Keratinocyte (primary cell): ENCODE measurements around the gene ARID5A. TPM values are rescaled to one million over a fixed set of nuclear protein-coding genes. Genes with fewer than 3 reads are reported as not detected.

Experiments
- DNase-seq: peaks from one replicate; pipeline ENCODE4 v3.0.0-alpha.2; 2011; ENCODE audit warnings: low read depth, missing footprints, low spot score
- FAIRE-seq: peaks from 2 replicates; lab custom pipeline; 2011; peaks lifted over from hg19 to GRCh38; lab: Jason Lieb, UNC
- H2AFZ ChIP-seq: 2 replicates; pipeline ENCODE4 v1.6.0; 2012; ENCODE audit warnings: low read length, control low read depth, inconsistent platforms; ENCODE audit not compliant: control insufficient read depth
- H3K27ac ChIP-seq: 2 replicates; pipeline ENCODE4 v1.5.1; 2011; ENCODE audit warnings: low read length; ENCODE audit not compliant: control insufficient read depth, insufficient read depth
- H3K27me3 ChIP-seq: 3 replicates; pipeline ENCODE4 v1.6.0; 2011; ENCODE audit warnings: low read length; ENCODE audit not compliant: control insufficient read depth, insufficient read depth; ENCODE audit errors: extremely low read depth
- H3K36me3 ChIP-seq, 2 experiments: 2 replicates in 1 of 2; 3 replicates in 1 of 2; pipeline ENCODE4 v1.5.1; 2011; ENCODE audit warnings: low read length in 2 of 2, mild to moderate bottlenecking in 1 of 2; ENCODE audit not compliant: control insufficient read depth in 2 of 2, insufficient read depth in 2 of 2; ENCODE audit errors: extremely low read depth in 1 of 2
- H3K4me1 ChIP-seq: 3 replicates; pipeline ENCODE4 v1.5.1; 2011; ENCODE audit warnings: low read length; ENCODE audit not compliant: control insufficient read depth, insufficient read depth; ENCODE audit errors: extremely low read depth
- H3K4me2 ChIP-seq: 3 replicates; pipeline ENCODE4 v1.6.0; 2011; ENCODE audit warnings: low read depth, low read length; ENCODE audit not compliant: control insufficient read depth, insufficient read depth; ENCODE audit errors: extremely low read depth
- H3K4me3 ChIP-seq, 3 experiments: fragments of 200-600 bp in 1 of 3; sonication (generic) in 1 of 3; 2 replicates in 2 of 3; 3 replicates in 1 of 3; pipeline ENCODE4 v1.5.1; 2011 to 2016; ENCODE audit warnings: low read length in 3 of 3, mild to moderate bottlenecking in 3 of 3, control low read depth in 2 of 3, inconsistent platforms in 1 of 3, low read depth in 1 of 3, mixed read lengths in 1 of 3, mixed run types in 1 of 3, moderate library complexity in 1 of 3; ENCODE audit not compliant: control insufficient read depth in 2 of 3, insufficient read depth in 2 of 3; ENCODE audit errors: extremely low read depth in 1 of 3
- H3K79me2 ChIP-seq: 2 replicates; pipeline ENCODE4 v1.6.0; 2012; ENCODE audit warnings: low read length; ENCODE audit not compliant: control insufficient read depth, insufficient read depth
- H3K9ac ChIP-seq: 3 replicates; pipeline ENCODE4 v1.6.0; 2011; ENCODE audit warnings: low read length; ENCODE audit not compliant: control insufficient read depth, insufficient read depth; ENCODE audit errors: extremely low read depth
- H3K9me1 ChIP-seq: 3 replicates; pipeline ENCODE4 v1.6.0; 2011; ENCODE audit warnings: low read length; ENCODE audit not compliant: control insufficient read depth, insufficient read depth; ENCODE audit errors: extremely low read depth
- H3K9me3 ChIP-seq: 2 replicates; pipeline ENCODE4 v1.5.1; 2012; ENCODE audit warnings: low read depth, low read length; ENCODE audit not compliant: control insufficient read depth
- H4K20me1 ChIP-seq: 3 replicates; pipeline ENCODE4 v1.6.0; 2011; ENCODE audit warnings: low read length; ENCODE audit not compliant: control insufficient read depth, insufficient read depth; ENCODE audit errors: extremely low read depth
- CTCF ChIP-seq, 3 experiments: IDR thresholded peaks in 1 of 3; conservative IDR thresholded peaks in 1 of 3; optimal IDR thresholded peaks in 1 of 3; 2 replicates in 2 of 3; 3 replicates in 1 of 3; pipeline versions ENCODE3 to v1.5.1; 2011; ENCODE audit warnings: low read length in 3 of 3, mild to moderate bottlenecking in 3 of 3, moderate library complexity in 2 of 3, control low read depth in 1 of 3, inconsistent platforms in 1 of 3; ENCODE audit not compliant: insufficient read depth in 2 of 3; ENCODE audit errors: extremely low read depth in 1 of 3
- EZH2 ChIP-seq: IDR thresholded peaks from one replicate; pipeline ENCODE4 v1.6.1; 2012; ENCODE audit warnings: inconsistent platforms, mild to moderate bottlenecking, low read length, moderate library complexity
- dilution Hi-C: fragments of 300-500 bp; cut with MboI; formaldehyde crosslinking; loops from one replicate; pipeline ENCODE4 v1.7.0; 2020; ENCODE audit warnings: low sequenced_read_pairs; ENCODE audit not compliant: extremely low pct_ligation_motif_present
- polyA plus RNA-seq, 5 experiments: library from polyadenylated mRNA; depleted of rRNA in 3 of 5; stranded (reverse) in 3 of 5; stranded (forward) in 1 of 5; unstranded in 1 of 5; fragments of >200 nt; gene quantifications; 1 replicate in 1 of 5; 2 replicates in 3 of 5; 3 replicates in 1 of 5; pipeline versions ENCODE4 v1.2.1 to v1.2.3, GENCODE V29; 2011 to 2012; ENCODE audit warnings: missing spikeins in 2 of 5, low read depth in 1 of 5, low replicate concordance in 1 of 5

ARID5A gene
- polyA plus RNA-seq, 1 donor (not counting 4 experiments of a cell fraction or from before 2014, with no cell fraction given): 1.6 TPM

DNA sequence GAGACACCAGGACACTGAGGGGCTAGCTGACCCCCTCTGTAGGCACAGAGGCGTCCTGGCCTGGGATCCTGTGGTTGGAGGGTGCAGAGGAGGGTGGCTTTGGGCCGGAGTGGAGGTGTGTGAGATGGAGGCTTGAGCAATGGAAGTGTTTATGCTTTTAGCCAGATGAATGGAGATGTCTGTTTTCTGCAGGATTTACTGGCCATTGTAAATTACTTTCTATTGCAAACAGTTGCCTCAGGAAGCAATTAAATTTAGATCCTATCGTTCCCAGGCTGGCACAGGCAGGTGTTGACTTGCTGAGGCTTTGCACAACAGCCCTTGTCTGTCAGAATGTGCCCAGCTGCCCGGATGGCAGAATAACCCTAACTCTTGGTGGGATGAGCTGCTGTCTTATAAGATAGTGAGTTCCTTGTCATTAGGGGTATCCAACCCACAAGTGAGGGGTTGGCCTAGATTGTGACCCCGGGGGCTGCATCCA lies 1.8 kb upstream of the ARID5A start:
- peak; percentile 29 for FAIRE-seq
- Histone ChIP-seq H3K9me3 (no peaks in the 10 kb centered on the region), H3K4me1 (peaks cover 52% of the 10 kb centered on the region), H3K27me3 (peaks cover 6% of the 10 kb centered on the region), H3K9me1 (no peaks in the 10 kb centered on the region), H3K79me2 (peaks cover 2% of the 10 kb centered on the region), H2AFZ (no peak overlapping the region), H4K20me1 (no peaks in the 10 kb centered on the region), H3K27ac (peak overlapping the region; percentile 63), H3K4me3 (peak overlapping the region in 2 of 3 experiments; percentile 2 to 13), H3K9ac (peak overlapping the region; percentile 8), H3K36me3 (no peaks in the 10 kb centered on the region), H3K4me2 (peak overlapping the region; percentile 63)
- DNase-seq: no peak
- dilution Hi-C loops: no loop called here
- TF ChIP-seq CTCF (optimal IDR thresholded peaks at IDR 0.05 in 1 of 3, IDR thresholded peaks at IDR 0.05 in 1 of 3, conservative IDR thresholded peaks at IDR 0.05 in 1 of 3; ENCODE audit: extremely low read depth in 1 of 3, insufficient read depth in 2 of 3, low read length in 3 of 3): no peak
- TF ChIP-seq EZH2: no peak

GRCh38 chr2:96535331-96535730 lies 1.2 kb upstream of the ARID5A start:
- no peak overlapping the region for H3K9ac ChIP-seq
- FAIRE-seq (no peak), DNase-seq (no peak)
- dilution Hi-C loops: no loop called here
- H3K27ac ChIP-seq: no peak overlapping the region
- no peaks in the 10 kb centered on the region for H4K20me1 ChIP-seq
- no peaks in the 10 kb centered on the region for H3K9me3 ChIP-seq
- H3K4me2 ChIP-seq: peak overlapping the region; percentile 63
- H2AFZ ChIP-seq: no peak overlapping the region
- peaks cover 2% of the 10 kb centered on the region for H3K79me2 ChIP-seq
- H3K4me3 ChIP-seq: no peak overlapping the region
- peaks cover under 1% of the 10 kb centered on the region for H3K27me3 ChIP-seq
- no peaks in the 10 kb centered on the region for H3K36me3 ChIP-seq
- no peak for TF ChIP-seq EZH2
- TF ChIP-seq CTCF (optimal IDR thresholded peaks at IDR 0.05 in 1 of 3, IDR thresholded peaks at IDR 0.05 in 1 of 3, conservative IDR thresholded peaks at IDR 0.05 in 1 of 3; ENCODE audit: extremely low read depth in 1 of 3, insufficient read depth in 2 of 3, low read length in 3 of 3): no peak
- H3K9me1 ChIP-seq: no peaks in the 10 kb centered on the region
- peaks cover 57% of the 10 kb centered on the region for H3K4me1 ChIP-seq
